ENCODE data around the gene LMOD1.

LMOD1 gene

GRCh38 chr1:201939148-201939547 is 7.2 kb downstream of the LMOD1 start:
- peaks cover 22% of the 10 kb centered on the region for H3K27me3 Mint-ChIP-seq
- H3K36me3 Mint-ChIP-seq (ENCODE audit: low read depth), result no peaks in the 10 kb centered on the region
- H3K9me3 Mint-ChIP-seq, result no peaks in the 10 kb centered on the region
- no peak overlapping the region for H3K4me3 Mint-ChIP-seq
- no peak overlapping the region for H3K27ac Mint-ChIP-seq
- no peaks in the 10 kb centered on the region for H3K4me1 Mint-ChIP-seq (ENCODE audit: low read depth)

- Mint-ChIP-seq H3K27ac (no peak overlapping the region), H3K36me3 (ENCODE audit: low read depth) (no peaks in the 10 kb centered on the region), H3K9me3 (no peaks in the 10 kb centered on the region), H3K27me3 (peaks cover 20% of the 10 kb centered on the region), H3K4me3 (no peak overlapping the region), H3K4me1 (ENCODE audit: low read depth) (no peaks in the 10 kb centered on the region)
Observed at GRCh38 chr1:201938440-201939035, 7.8 kb downstream of the LMOD1 start.

GRCh38 chr1:201937624-201938213 is 8.6 kb downstream of the LMOD1 start:
- peaks cover 20% of the 10 kb centered on the region for H3K27me3 Mint-ChIP-seq

GRCh38 chr1:201933840-201934430 is 12.4 kb downstream of the LMOD1 start:
- H3K9me3 Mint-ChIP-seq, result no peaks in the 10 kb centered on the region
- peaks cover 20% of the 10 kb centered on the region for H3K27me3 Mint-ChIP-seq
- no peaks in the 10 kb centered on the region for H3K36me3 Mint-ChIP-seq (ENCODE audit: low read depth)
- H3K4me1 Mint-ChIP-seq (ENCODE audit: low read depth), result no peaks in the 10 kb centered on the region
- no peak overlapping the region for H3K27ac Mint-ChIP-seq
- H3K4me3 Mint-ChIP-seq, result no peak overlapping the region

More at GRCh38 chr1:201937624-201938213, 8.6 kb downstream of the LMOD1 start:
- no peaks in the 10 kb centered on the region for H3K4me1 Mint-ChIP-seq (ENCODE audit: low read depth)
- no peaks in the 10 kb centered on the region for H3K9me3 Mint-ChIP-seq
- H3K27ac Mint-ChIP-seq, result no peak overlapping the region
- H3K4me3 Mint-ChIP-seq, result no peak overlapping the region
- H3K36me3 Mint-ChIP-seq (ENCODE audit: low read depth), result no peaks in the 10 kb centered on the region

GRCh38 chr1:201930803-201931202 is 15.5 kb downstream of the LMOD1 start:
- Mint-ChIP-seq H3K4me3 (no peak overlapping the region), H3K4me1 (ENCODE audit: low read depth) (no peaks in the 10 kb centered on the region), H3K36me3 (ENCODE audit: low read depth) (no peaks in the 10 kb centered on the region), H3K27ac (no peak overlapping the region), H3K9me3 (no peaks in the 10 kb centered on the region), H3K27me3 (peaks cover 15% of the 10 kb centered on the region)

- H3K27ac Mint-ChIP-seq, result no peak overlapping the region
- H3K4me1 Mint-ChIP-seq (ENCODE audit: low read depth), result no peaks in the 10 kb centered on the region
- peaks cover 18% of the 10 kb centered on the region for H3K27me3 Mint-ChIP-seq
Observed at GRCh38 chr1:201930137-201930536, 16.2 kb downstream of the LMOD1 start.

GRCh38 chr1:201928266-201928665 is 18.1 kb downstream of the LMOD1 start:
- no peaks in the 10 kb centered on the region for H3K4me1 Mint-ChIP-seq (ENCODE audit: low read depth)
- no peaks in the 10 kb centered on the region for H3K9me3 Mint-ChIP-seq
- no peak overlapping the region for H3K4me3 Mint-ChIP-seq
- H3K36me3 Mint-ChIP-seq (ENCODE audit: low read depth), result no peaks in the 10 kb centered on the region
- no peak overlapping the region for H3K27ac Mint-ChIP-seq
- H3K27me3 Mint-ChIP-seq, result peaks cover 8% of the 10 kb centered on the region

More at GRCh38 chr1:201930137-201930536, 16.2 kb downstream of the LMOD1 start:
- Mint-ChIP-seq H3K9me3 (no peaks in the 10 kb centered on the region), H3K4me3 (no peak overlapping the region), H3K36me3 (ENCODE audit: low read depth) (no peaks in the 10 kb centered on the region)

- Mint-ChIP-seq H3K4me1 (ENCODE audit: low read depth) (no peaks in the 10 kb centered on the region), H3K9me3 (no peaks in the 10 kb centered on the region), H3K36me3 (ENCODE audit: low read depth) (no peaks in the 10 kb centered on the region)
Observed at GRCh38 chr1:201925981-201926645, 20.2 kb downstream of the LMOD1 start.

GRCh38 chr1:201925301-201925567 is 21.1 kb downstream of the LMOD1 start:
- H3K4me3 Mint-ChIP-seq, result no peak overlapping the region
- H3K27me3 Mint-ChIP-seq, result peaks cover 12% of the 10 kb centered on the region
- no peaks in the 10 kb centered on the region for H3K4me1 Mint-ChIP-seq (ENCODE audit: low read depth)
- H3K9me3 Mint-ChIP-seq, result no peaks in the 10 kb centered on the region
- no peaks in the 10 kb centered on the region for H3K36me3 Mint-ChIP-seq (ENCODE audit: low read depth)
- H3K27ac Mint-ChIP-seq, result no peak overlapping the region

More at GRCh38 chr1:201925981-201926645, 20.2 kb downstream of the LMOD1 start:
- Mint-ChIP-seq H3K4me3 (no peak overlapping the region), H3K27ac (no peak overlapping the region), H3K27me3 (peaks cover 12% of the 10 kb centered on the region)

- Mint-ChIP-seq H3K36me3 (ENCODE audit: low read depth) (no peaks in the 10 kb centered on the region), H3K27me3 (peaks cover 12% of the 10 kb centered on the region), H3K4me1 (ENCODE audit: low read depth) (no peaks in the 10 kb centered on the region), H3K9me3 (no peaks in the 10 kb centered on the region), H3K4me3 (no peak overlapping the region), H3K27ac (no peak overlapping the region)
Observed at GRCh38 chr1:201921952-201922558, 24.3 kb downstream of the LMOD1 start.

- Mint-ChIP-seq H3K27me3 (peaks cover 4% of the 10 kb centered on the region), H3K36me3 (ENCODE audit: low read depth) (no peaks in the 10 kb centered on the region)
Observed at GRCh38 chr1:201918343-201918742, 28.0 kb downstream of the LMOD1 start.

GRCh38 chr1:201917362-201918033 is 28.9 kb downstream of the LMOD1 start:
- Mint-ChIP-seq H3K27ac (no peak overlapping the region), H3K27me3 (peaks cover 4% of the 10 kb centered on the region), H3K9me3 (no peaks in the 10 kb centered on the region), H3K36me3 (ENCODE audit: low read depth) (no peaks in the 10 kb centered on the region), H3K4me1 (ENCODE audit: low read depth) (peaks cover 4% of the 10 kb centered on the region), H3K4me3 (no peak overlapping the region)

More at GRCh38 chr1:201918343-201918742, 28.0 kb downstream of the LMOD1 start:
- Mint-ChIP-seq H3K9me3 (no peaks in the 10 kb centered on the region), H3K4me3 (no peak overlapping the region), H3K27ac (no peak overlapping the region), H3K4me1 (ENCODE audit: low read depth) (peaks cover 4% of the 10 kb centered on the region)

- Mint-ChIP-seq H3K4me1 (ENCODE audit: low read depth) (peaks cover 4% of the 10 kb centered on the region), H3K4me3 (no peak overlapping the region), H3K27ac (no peak overlapping the region), H3K9me3 (no peaks in the 10 kb centered on the region), H3K36me3 (ENCODE audit: low read depth) (no peaks in the 10 kb centered on the region), H3K27me3 (peaks cover 4% of the 10 kb centered on the region)
Observed at GRCh38 chr1:201916649-201917249, 29.6 kb downstream of the LMOD1 start.

GRCh38 chr1:201914456-201915235 is 31.7 kb downstream of the LMOD1 start:
- Mint-ChIP-seq H3K27ac (no peak overlapping the region), H3K4me1 (ENCODE audit: low read depth) (peaks cover 4% of the 10 kb centered on the region), H3K36me3 (ENCODE audit: low read depth) (no peaks in the 10 kb centered on the region), H3K27me3 (no peaks in the 10 kb centered on the region), H3K4me3 (no peak overlapping the region), H3K9me3 (no peaks in the 10 kb centered on the region)

Data from stimulated activated naive CD8-positive, alpha-beta T cell treated with anti-CD3 and anti-CD28 coated beads, Interleukin-15, Interleukin-2, amounts not matched to agents 100 ng/mL and 50 ng/mL, for 24 hours (primary cell).